DOHH2 (cell line): ENCODE data around the gene TNFRSF19.

Experiments used
- H3F3A ChIP-seq: fragments of 200-600 bp; sonication (generic), shearing (Covaris generic); 2 replicates; pipeline ENCODE4 v1.6.0; 2016; ENCODE audit warnings: antibody characterized with exemption, mild to moderate bottlenecking; ENCODE audit not compliant: control insufficient read depth, insufficient read depth
- H3K27ac ChIP-seq: fragments of 200-600 bp; sonication (generic); 2 replicates; pipeline ENCODE4 v1.5.1; 2014; ENCODE audit warnings: low read depth, mild to moderate bottlenecking, low read length, moderate library complexity
- H3K27me3 ChIP-seq: fragments of 200-600 bp; sonication (generic); 2 replicates; pipeline ENCODE4 v1.6.1; 2014; ENCODE audit warnings: mild to moderate bottlenecking, low read length, mixed read lengths; ENCODE audit not compliant: control insufficient read depth
- H3K36me3 ChIP-seq: fragments of 200-600 bp; sonication (generic); 2 replicates; pipeline ENCODE4 v1.6.1; 2014; ENCODE audit warnings: mild to moderate bottlenecking, low read length, moderate library complexity, mixed read lengths; ENCODE audit not compliant: control insufficient read depth
- H3K4me1 ChIP-seq: fragments of 200-600 bp; sonication (generic); 2 replicates; pipeline ENCODE4 v1.6.1; 2014; ENCODE audit warnings: mild to moderate bottlenecking, low read length, mixed read lengths; ENCODE audit not compliant: control insufficient read depth
- H3K4me2 ChIP-seq: fragments of 200-600 bp; sonication (generic); 2 replicates; pipeline ENCODE4 v1.6.0; 2014; ENCODE audit warnings: mild to moderate bottlenecking, low read length, moderate library complexity
- H3K4me3 ChIP-seq: fragments of 200-600 bp; sonication (generic); 2 replicates; pipeline ENCODE4 v1.5.1; 2014; ENCODE audit warnings: mild to moderate bottlenecking, low read length, mixed read lengths
- H3K79me2 ChIP-seq: fragments of 200-600 bp; sonication (generic); 2 replicates; pipeline ENCODE4 v1.6.1; 2014; ENCODE audit warnings: mild to moderate bottlenecking, low read length, mixed read lengths; ENCODE audit not compliant: control insufficient read depth
- H3K9me2 ChIP-seq: fragments of 200-600 bp; sonication (generic); replicated peaks from 2 replicates; pipeline ENCODE4 v1.6.1; 2014; ENCODE audit warnings: mild to moderate bottlenecking, low read length, mixed read lengths; ENCODE audit not compliant: control insufficient read depth
- H3K9me3 ChIP-seq: fragments of 200-600 bp; sonication (generic); 2 replicates; pipeline ENCODE4 v1.6.1; 2014; ENCODE audit warnings: antibody characterized with exemption, low read length, mixed read lengths; ENCODE audit not compliant: control insufficient read depth, insufficient read depth
- H4K20me1 ChIP-seq: fragments of 200-600 bp; sonication (generic); 2 replicates; pipeline ENCODE4 v1.6.0; 2014; ENCODE audit warnings: low read depth, mild to moderate bottlenecking, antibody characterized with exemption, low read length, moderate library complexity; ENCODE audit not compliant: control insufficient read depth, insufficient read depth
- EZH2phosphoT487 ChIP-seq: fragments of 200-600 bp; sonication (generic); IDR thresholded peaks from 2 replicates; pipeline ENCODE4 v1.6.1; 2017; ENCODE audit warnings: borderline replicate concordance, mild to moderate bottlenecking, antibody characterized with exemption, low read length, moderate library complexity, mixed read lengths
- TF ChIP-seq, protein P1 (sequence below): fragments of 200-600 bp; sonication (generic); IDR thresholded peaks from one replicate; pipeline ENCODE4 v1.5.1; 2014; ENCODE audit warnings: antibody characterized with exemption, mild to moderate bottlenecking, low read depth, low read length; ENCODE audit not compliant: poor library complexity, severe bottlenecking

Gene TNFRSF19

GRCh38 chr13:23660249-23660648 is 90.0 kb downstream of the TNFRSF19 start:
- no peaks in the 10 kb centered on the region for H3K79me2 ChIP-seq
- no peak overlapping the region for H3K4me3 ChIP-seq
- no peaks in the 10 kb centered on the region for H3K9me2 ChIP-seq
- no peaks in the 10 kb centered on the region for H3K4me1 ChIP-seq
- no peaks in the 10 kb centered on the region for H4K20me1 ChIP-seq
- no peaks in the 10 kb centered on the region for H3F3A ChIP-seq
- TF ChIP-seq EZH2phosphoT487 = no peak
- TF ChIP-seq, protein P1, sequence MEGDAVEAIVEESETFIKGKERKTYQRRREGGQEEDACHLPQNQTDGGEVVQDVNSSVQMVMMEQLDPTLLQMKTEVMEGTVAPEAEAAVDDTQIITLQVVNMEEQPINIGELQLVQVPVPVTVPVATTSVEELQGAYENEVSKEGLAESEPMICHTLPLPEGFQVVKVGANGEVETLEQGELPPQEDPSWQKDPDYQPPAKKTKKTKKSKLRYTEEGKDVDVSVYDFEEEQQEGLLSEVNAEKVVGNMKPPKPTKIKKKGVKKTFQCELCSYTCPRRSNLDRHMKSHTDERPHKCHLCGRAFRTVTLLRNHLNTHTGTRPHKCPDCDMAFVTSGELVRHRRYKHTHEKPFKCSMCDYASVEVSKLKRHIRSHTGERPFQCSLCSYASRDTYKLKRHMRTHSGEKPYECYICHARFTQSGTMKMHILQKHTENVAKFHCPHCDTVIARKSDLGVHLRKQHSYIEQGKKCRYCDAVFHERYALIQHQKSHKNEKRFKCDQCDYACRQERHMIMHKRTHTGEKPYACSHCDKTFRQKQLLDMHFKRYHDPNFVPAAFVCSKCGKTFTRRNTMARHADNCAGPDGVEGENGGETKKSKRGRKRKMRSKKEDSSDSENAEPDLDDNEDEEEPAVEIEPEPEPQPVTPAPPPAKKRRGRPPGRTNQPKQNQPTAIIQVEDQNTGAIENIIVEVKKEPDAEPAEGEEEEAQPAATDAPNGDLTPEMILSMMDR = no peak
- no peaks in the 10 kb centered on the region for H3K36me3 ChIP-seq
- no peaks in the 10 kb centered on the region for H3K9me3 ChIP-seq
- H3K27ac ChIP-seq = no peak overlapping the region
- H3K4me2 ChIP-seq = no peak overlapping the region
- H3K27me3 ChIP-seq = no peaks in the 10 kb centered on the region

DNA sequence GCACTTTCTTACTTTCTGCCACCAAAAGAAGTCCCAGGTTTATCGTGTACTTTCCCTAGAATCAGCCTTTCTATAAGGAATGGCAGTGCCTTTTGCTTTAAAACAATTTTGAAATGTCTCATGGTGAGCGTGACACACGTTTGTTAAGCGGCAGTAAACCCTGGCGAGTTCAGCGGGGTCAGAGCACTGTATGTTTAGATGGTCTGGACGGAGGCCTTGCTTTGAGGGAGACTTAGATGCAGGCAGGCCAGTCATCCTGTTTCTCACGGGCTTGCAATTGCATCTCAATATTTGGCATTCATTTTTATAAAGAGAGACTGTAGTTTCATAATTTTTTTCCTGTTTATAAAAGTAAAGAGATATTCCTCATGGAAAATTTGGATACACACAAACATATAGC is 96.4 kb downstream of the TNFRSF19 start:
- Histone ChIP-seq H3K79me2 (no peaks in the 10 kb centered on the region), H3K27me3 (peaks cover 3% of the 10 kb centered on the region; the same call in 1 of the 2 replicates), H3K4me2 (no peak overlapping the region), H3K36me3 (no peaks in the 10 kb centered on the region), H3K9me3 (no peaks in the 10 kb centered on the region), H3K27ac (no peak overlapping the region), H3K4me3 (no peak overlapping the region), H4K20me1 (no peaks in the 10 kb centered on the region), H3K9me2 (no peaks in the 10 kb centered on the region), H3F3A (no peaks in the 10 kb centered on the region), H3K4me1 (no peaks in the 10 kb centered on the region)
- TF ChIP-seq EZH2phosphoT487 = no peak
- TF ChIP-seq, protein P1 = no peak

DNA sequence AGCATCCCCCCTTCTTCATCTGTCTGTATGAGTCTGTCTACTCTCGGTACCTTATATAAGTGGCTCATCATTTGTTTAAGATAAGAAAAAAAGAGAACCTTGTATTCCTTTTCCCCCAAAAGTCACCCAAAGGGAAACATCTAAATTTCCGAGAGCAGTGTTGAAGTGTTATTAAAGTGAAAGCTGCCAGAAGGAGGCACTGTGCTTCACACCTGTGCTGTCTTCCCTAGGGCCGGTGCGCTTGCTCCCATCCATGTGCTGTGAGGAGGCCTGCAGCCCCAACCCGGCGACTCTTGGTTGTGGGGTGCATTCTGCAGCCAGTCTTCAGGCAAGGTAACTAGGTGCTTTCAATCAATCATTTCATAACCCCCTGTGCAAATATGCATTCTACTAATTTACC is 97.5 kb downstream of the TNFRSF19 start:
- Histone ChIP-seq H3K9me3 (no peaks in the 10 kb centered on the region), H4K20me1 (no peaks in the 10 kb centered on the region)
- TF ChIP-seq, protein P1 = peak; percentile 26
- no peak for TF ChIP-seq EZH2phosphoT487

More for the DNA sequence above, 97.5 kb downstream of the TNFRSF19 start:
- Histone ChIP-seq H3K27ac (no peak overlapping the region), H3K4me2 (no peak overlapping the region), H3K9me2 (no peaks in the 10 kb centered on the region), H3K79me2 (no peaks in the 10 kb centered on the region), H3K36me3 (no peaks in the 10 kb centered on the region), H3F3A (no peaks in the 10 kb centered on the region), H3K4me1 (no peaks in the 10 kb centered on the region), H3K27me3 (peaks cover 3% of the 10 kb centered on the region; the same call in 1 of the 2 replicates), H3K4me3 (no peak overlapping the region)
